T-helper 1 cell treated with Interleukin-12 subunit alpha and Interleukin-12 subunit beta and Interleukin-4 antibody, amounts not matched to agents 30 ng/mL and 1 ng/mL, for 36 hours (primary cell): ENCODE measurements around the gene ITGB6. TPM values are rescaled to one million over a fixed set of nuclear protein-coding genes. Genes with fewer than 3 reads are reported as not detected.
"Not testable (repeated sequence)": the region's sequence is repeated elsewhere in the genome, so short reads cannot be mapped to it uniquely, and the experiment has no call there.

Experiments
- intact Hi-C: fragments of 100-400 bp; cut with micrococcal nuclease; formaldehyde crosslinking; loops from one replicate; pipeline ENCODE4 v1.15.1; 2024
- total RNA-seq: library from RNA; stranded (reverse); gene quantifications from 2 replicates; pipeline ENCODE4 v1.2.3, GENCODE V29; 2022

The ITGB6 gene
- total RNA-seq, 1 donor from 2014 or later = not detected

- intact Hi-C loops = no loop called here
Observed at GRCh38 chr2:160197587-160197986, 2.5 kb downstream of the ITGB6 start.

- intact Hi-C loops = no loop called here
Observed at GRCh38 chr2:160194946-160195345, 5.1 kb downstream of the ITGB6 start.

GRCh38 chr2:160194351-160194750, 5.7 kb downstream of the ITGB6 start:
- intact Hi-C loops = no loop called here

- intact Hi-C loops = not testable (repeated sequence)
Observed at GRCh38 chr2:160181146-160181836, 18.8 kb downstream of the ITGB6 start.

GRCh38 chr2:160180690-160181089, 19.4 kb downstream of the ITGB6 start:
- intact Hi-C loops = not testable (repeated sequence)

- intact Hi-C loops = no loop called here
Observed at GRCh38 chr2:160180172-160180571, 19.9 kb downstream of the ITGB6 start.

- intact Hi-C loops = no loop called here
Observed at GRCh38 chr2:160175169-160176134, 24.6 kb downstream of the ITGB6 start.

- intact Hi-C loops = no loop called here
Observed at GRCh38 chr2:160174322-160174721, 25.8 kb downstream of the ITGB6 start.

- intact Hi-C loops = no loop called here
Observed at GRCh38 chr2:160169988-160170387, 30.1 kb downstream of the ITGB6 start.

- intact Hi-C loops = no loop called here
Observed at GRCh38 chr2:160169471-160169870, 30.6 kb downstream of the ITGB6 start.

GRCh38 chr2:160168878-160169277, 31.2 kb downstream of the ITGB6 start:
- intact Hi-C loops = no loop called here

GRCh38 chr2:160167089-160167740, 32.9 kb downstream of the ITGB6 start:
- intact Hi-C loops = no loop called here

- intact Hi-C loops = no loop called here
Observed at GRCh38 chr2:160165996-160166395, 34.1 kb downstream of the ITGB6 start.

- intact Hi-C loops = no loop called here
Observed at GRCh38 chr2:160165081-160165480, 35.0 kb downstream of the ITGB6 start.

GRCh38 chr2:160157861-160158829, 41.9 kb downstream of the ITGB6 start:
- intact Hi-C loops = no loop called here

- intact Hi-C loops = no loop called here
Observed at GRCh38 chr2:160156665-160157064, 43.4 kb downstream of the ITGB6 start.

- intact Hi-C loops = no loop called here
Observed at GRCh38 chr2:160156100-160156499, 44.0 kb downstream of the ITGB6 start.

GRCh38 chr2:160148419-160148818, 51.7 kb downstream of the ITGB6 start:
- intact Hi-C loops = not testable (repeated sequence)

GRCh38 chr2:160145471-160145870, 54.6 kb downstream of the ITGB6 start:
- intact Hi-C loops = no loop called here

GRCh38 chr2:160144280-160144990, 55.6 kb downstream of the ITGB6 start:
- intact Hi-C loops = no loop called here
